H1 (cell line): ENCODE measurements around the gene ATP11A. TPM values are rescaled to one million over a fixed set of nuclear protein-coding genes. Genes with fewer than 3 reads are reported as not detected.

ENCODE experiments used
- CTCF ChIA-PET: fragments of 300-600 bp; sonication (Branson Sonifier 250); formaldehyde crosslinking; loops from one replicate; lab custom pipeline; 2021; ENCODE audit not compliant: partially characterized antibody; lab: Charles Lee
- POLR2A ChIA-PET: fragments of 300-600 bp; sonication (Branson Sonifier 250); formaldehyde crosslinking; loops from one replicate; lab custom pipeline; 2021; ENCODE audit warnings: inconsistent platforms; ENCODE audit not compliant: partially characterized antibody; lab: Charles Lee
- DNase-seq, 2 experiments: peaks; one replicate each; pipeline versions ENCODE4 v3.0.0 to v3.0.0-alpha.2; 2010 to 2022; ENCODE audit warnings: low spot score in 2 of 2, low read depth in 1 of 2, mixed read lengths in 1 of 2
- FAIRE-seq: peaks from 2 replicates; lab custom pipeline; 2011; peaks lifted over from hg19 to GRCh38; lab: Jason Lieb, UNC
- H2AFZ ChIP-seq: 2 replicates; pipeline ENCODE4 v1.8.1; 2012; ENCODE audit warnings: low read length, inconsistent platforms
- H2AK5ac ChIP-seq: 2 replicates; pipeline ENCODE4 v1.6.1; 2013; ENCODE audit warnings: low read depth, low read length
- H2BK120ac ChIP-seq: replicated peaks from 2 replicates; pipeline ENCODE3; 2013; ENCODE audit warnings: low read depth, low read length, inconsistent platforms
- H2BK12ac ChIP-seq: 2 replicates; pipeline ENCODE4 v1.6.1; 2013; ENCODE audit warnings: low read depth, low read length
- H2BK15ac ChIP-seq: 2 replicates; pipeline ENCODE4 v1.6.1; 2013; ENCODE audit warnings: low read length
- H2BK20ac ChIP-seq: 2 replicates; pipeline ENCODE4 v1.6.1; 2013; ENCODE audit warnings: low read length
- H2BK5ac ChIP-seq: 2 replicates; pipeline ENCODE4 v1.6.1; 2013; ENCODE audit warnings: low read depth, low read length
- H3K14ac ChIP-seq: 2 replicates; pipeline ENCODE4 v1.6.1; 2013; ENCODE audit warnings: inconsistent platforms; ENCODE audit not compliant: insufficient read length
- H3K18ac ChIP-seq: 2 replicates; pipeline ENCODE4 v1.6.1; 2013; ENCODE audit warnings: low read length; ENCODE audit errors: extremely low read depth
- H3K23ac ChIP-seq: 2 replicates; pipeline ENCODE4 v1.6.1; 2013; ENCODE audit warnings: inconsistent platforms; ENCODE audit not compliant: insufficient read length
- H3K23me2 ChIP-seq: 2 replicates; pipeline ENCODE4 v1.6.1; 2013; ENCODE audit warnings: low read depth, low read length
- H3K27ac ChIP-seq: 2 replicates; pipeline ENCODE4 v1.6.1; 2011; ENCODE audit warnings: low read depth, low read length, inconsistent platforms
- H3K27me3 ChIP-seq, 4 experiments: replicated peaks in 1 of 4; 1 replicate in 1 of 4; 2 replicates in 3 of 4; pipeline versions ENCODE4 v1.6.1 to v1.8.1; 2011 to 2013; ENCODE audit warnings: low read length in 3 of 4, mild to moderate bottlenecking in 3 of 4, inconsistent platforms in 2 of 4, mixed read lengths in 2 of 4, moderate library complexity in 1 of 4; ENCODE audit not compliant: control insufficient read depth in 3 of 4, insufficient read depth in 3 of 4; ENCODE audit errors: extremely low read depth in 1 of 4
- H3K36me3 ChIP-seq, 4 experiments: 2 replicates each; pipeline versions ENCODE4 v1.6.1 to v1.8.1; 2011 to 2013; ENCODE audit warnings: mild to moderate bottlenecking in 4 of 4, low read length in 3 of 4, moderate library complexity in 2 of 4, control low read depth in 1 of 4, inconsistent platforms in 1 of 4; ENCODE audit not compliant: insufficient read depth in 4 of 4, control insufficient read depth in 2 of 4
- H3K4ac ChIP-seq: replicated peaks from 2 replicates; pipeline ENCODE3; 2013; ENCODE audit warnings: low read length, low read depth, mixed read lengths, inconsistent platforms; ENCODE audit not compliant: insufficient read length
- H3K4me1 ChIP-seq, 4 experiments: replicated peaks in 1 of 4; 1 replicate in 1 of 4; 2 replicates in 3 of 4; pipeline versions ENCODE4 v1.6.1 to v1.8.1; 2011 to 2013; ENCODE audit warnings: low read length in 3 of 4, inconsistent platforms in 2 of 4, mixed read lengths in 1 of 4; ENCODE audit not compliant: insufficient read depth in 4 of 4, control insufficient read depth in 3 of 4
- H3K4me2 ChIP-seq, 2 experiments: 2 replicates each; pipeline versions ENCODE4 v1.6.1 to v1.8.1; 2011 to 2013; ENCODE audit warnings: low read depth in 2 of 2, low read length in 2 of 2, control low read depth in 1 of 2, inconsistent platforms in 1 of 2, mild to moderate bottlenecking in 1 of 2; ENCODE audit not compliant: insufficient read depth in 1 of 2
- H3K4me3 ChIP-seq, 4 experiments: fragments of 200-600, 300-600 bp in 1 of 4; sonication (generic), shearing (Covaris generic), sonication (Bioruptor Twin) in 1 of 4; 2 replicates each; pipeline versions ENCODE4 v1.5.1 to v1.8.1; 2011 to 2016; ENCODE audit warnings: low read length in 4 of 4, low read depth in 3 of 4, control low read depth in 2 of 4, inconsistent platforms in 2 of 4, mild to moderate bottlenecking in 2 of 4, mixed read lengths in 1 of 4, moderate library complexity in 1 of 4; ENCODE audit not compliant: insufficient read depth in 2 of 4; ENCODE audit errors: extremely low read depth in 1 of 4
- H3K56ac ChIP-seq: replicated peaks from 2 replicates; pipeline ENCODE3; 2013; ENCODE audit warnings: low read depth, mild to moderate bottlenecking, mixed read lengths, low read length, inconsistent platforms; ENCODE audit not compliant: insufficient read length
- H3K79me1 ChIP-seq: 2 replicates; pipeline ENCODE4 v1.6.1; 2013; ENCODE audit warnings: low read depth, low read length, control low read depth
- H3K79me2 ChIP-seq, 2 experiments: 2 replicates each; pipeline versions ENCODE4 v1.6.1 to v1.8.1; 2012 to 2013; ENCODE audit warnings: low read length in 2 of 2, mild to moderate bottlenecking in 2 of 2, inconsistent platforms in 1 of 2; ENCODE audit not compliant: insufficient read depth in 2 of 2, control insufficient read depth in 1 of 2
- H3K9ac ChIP-seq, 4 experiments: replicated peaks in 1 of 4; 1 replicate in 1 of 4; 2 replicates in 3 of 4; pipeline versions ENCODE4 v1.6.1 to v1.8.1; 2011 to 2013; ENCODE audit warnings: low read depth in 3 of 4, low read length in 3 of 4, control low read depth in 2 of 4, mild to moderate bottlenecking in 2 of 4, moderate library complexity in 2 of 4, inconsistent platforms in 1 of 4; ENCODE audit errors: extremely low read depth in 1 of 4
- H3K9me3 ChIP-seq, 2 experiments: 2 replicates each; pipeline versions ENCODE4 v1.6.1 to v1.8.1; 2012 to 2013; ENCODE audit warnings: mild to moderate bottlenecking in 2 of 2, moderate library complexity in 2 of 2, control low read depth in 1 of 2, inconsistent platforms in 1 of 2, low read depth in 1 of 2, low read length in 1 of 2, mixed read lengths in 1 of 2; ENCODE audit not compliant: insufficient read depth in 2 of 2
- H4K20me1 ChIP-seq, 2 experiments: replicated peaks in 1 of 2; 2 replicates each; pipeline versions ENCODE3 to v1.8.1; 2011 to 2013; ENCODE audit warnings: inconsistent platforms in 2 of 2, low read length in 2 of 2, mild to moderate bottlenecking in 1 of 2; ENCODE audit not compliant: insufficient read depth in 2 of 2, control insufficient read depth in 1 of 2
- H4K5ac ChIP-seq: 2 replicates; pipeline ENCODE4 v1.6.1; 2013; ENCODE audit warnings: low read length, low read depth, mixed read lengths, inconsistent platforms; ENCODE audit not compliant: insufficient read length
- H4K8ac ChIP-seq: 2 replicates; pipeline ENCODE4 v1.8.0; 2013; ENCODE audit warnings: mild to moderate bottlenecking, moderate library complexity, low read length, inconsistent platforms; ENCODE audit not compliant: insufficient read depth; ENCODE audit errors: extremely low read depth
- H4K91ac ChIP-seq: replicated peaks from 2 replicates; pipeline ENCODE3; 2013; ENCODE audit warnings: low read length, mixed read lengths, inconsistent platforms; ENCODE audit not compliant: insufficient read length
- BCL11A ChIP-seq, 2 experiments: IDR thresholded peaks; one replicate each; pipeline ENCODE4 v1.6.1; 2011; ENCODE audit warnings: low read depth in 2 of 2, low read length in 2 of 2, mild to moderate bottlenecking in 2 of 2
- CHD1 ChIP-seq: IDR thresholded peaks from 2 replicates; pipeline ENCODE4 v1.6.1; 2012; ENCODE audit warnings: low read depth, low read length, improper control_type of control experiment
- CREB1 ChIP-seq: IDR thresholded peaks from 2 replicates; pipeline ENCODE4 v1.6.1; 2012; ENCODE audit warnings: inconsistent platforms
- KDM1A ChIP-seq: fragments of 200-600, 300-600 bp; sonication (generic); IDR thresholded peaks from 2 replicates; pipeline ENCODE4 v1.7.1; 2016; ENCODE audit warnings: mild to moderate bottlenecking, low read length, borderline replicate concordance
- POLR2A ChIP-seq, 2 experiments: IDR thresholded peaks; 1 replicate in 1 of 2; 2 replicates in 1 of 2; pipeline ENCODE4 v1.6.1; 2011; ENCODE audit warnings: low read depth in 2 of 2, low read length in 2 of 2, mild to moderate bottlenecking in 2 of 2; ENCODE audit errors: control extremely low read depth in 1 of 2
- RAD21 ChIP-seq, 2 experiments: IDR thresholded peaks in 1 of 2; conservative IDR thresholded peaks in 1 of 2; 2 replicates each; pipeline ENCODE4 v1.6.1; 2011; ENCODE audit warnings: low read depth in 2 of 2, low read length in 2 of 2, improper control_type of control experiment in 1 of 2, inconsistent platforms in 1 of 2, mild to moderate bottlenecking in 1 of 2, moderate library complexity in 1 of 2
- SIX5 ChIP-seq: IDR thresholded peaks from 2 replicates; pipeline ENCODE4 v1.6.1; 2011; ENCODE audit warnings: mild to moderate bottlenecking, low read depth, low read length
- SP1 ChIP-seq: IDR thresholded peaks from 2 replicates; pipeline ENCODE4 v1.6.1; 2011; ENCODE audit warnings: low read depth, low read length
- TBP ChIP-seq: IDR thresholded peaks from 2 replicates; pipeline ENCODE4 v1.6.1; 2011; ENCODE audit warnings: low read depth, low read length, improper control_type of control experiment
- WGBS, 2 experiments: shearing (Covaris generic) in 1 of 2; methylation state at CpG; one replicate each; pipeline versions ENCODE4 v1.1.6 to v1.1.7; 2013 to 2015; ENCODE audit warnings: low lambda C conversion rate in 2 of 2, mixed read lengths in 2 of 2, inconsistent platforms in 1 of 2, low coverage in 1 of 2, missing lambda C conversion rate in 1 of 2; ENCODE audit not compliant: insufficient replicate concordance in 2 of 2, insufficient coverage in 1 of 2, insufficient read length in 1 of 2; ENCODE audit errors: extremely low coverage in 1 of 2, missing lambda C conversion rate in 1 of 2; 5-methylcytosine and 5-hydroxymethylcytosine counted together
- polyA plus RNA-seq, 7 experiments: library from polyadenylated mRNA; depleted of rRNA in 3 of 7; stranded (reverse) in 5 of 7; unstranded in 2 of 7; fragments of >200 nt in 5 of 7; fragments of 200-250 nt in 2 of 7; gene quantifications; 1 replicate in 5 of 7; 2 replicates in 1 of 7; 4 replicates in 1 of 7; pipeline versions ENCODE4 v1.2.1 to v1.2.3, GENCODE V29; 2011 to 2013; ENCODE audit warnings: missing spikeins in 2 of 7, mixed read lengths in 2 of 7
- total RNA-seq: library from RNA; stranded (reverse); fragmentation: NEBNext Ultra II Directional; extraction: Animal tissue kit (Norgen Biotek cat#: 25700); gene quantifications from 2 replicates; pipeline ENCODE4 v1.2.1, GENCODE V29; 2021

The ATP11A gene
- total and polyA plus RNA-seq, 2 of the 8 experiments (the other 6 are each of a cell fraction or from before 2014, with no cell fraction given) = 28.8 to 72.9 TPM

DNA sequence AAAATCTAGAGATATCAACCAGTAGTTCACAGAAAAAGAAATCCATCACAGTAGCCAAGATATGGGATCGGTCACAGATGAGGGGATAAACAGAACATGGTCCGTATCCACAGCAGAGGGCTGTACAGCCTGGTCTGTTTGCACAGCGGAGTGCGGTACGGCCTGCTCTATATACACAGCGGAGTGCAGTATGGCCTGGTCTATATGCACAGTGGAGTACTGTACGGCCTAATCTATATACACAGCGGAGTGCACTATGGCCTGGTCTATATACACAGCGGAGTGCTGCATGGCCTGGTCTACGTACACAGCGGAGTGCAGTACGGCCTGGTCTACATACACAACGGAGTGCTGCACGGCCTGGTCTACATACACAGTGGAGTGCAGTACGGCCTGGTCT is 236.2 kb downstream of the ATP11A start:
- H3K36me3 ChIP-seq = no peaks in the 10 kb centered on the region
- H2BK120ac ChIP-seq = no peak overlapping the region
- H4K8ac ChIP-seq = no peak overlapping the region
- no peak overlapping the region for H4K91ac ChIP-seq
- H2AFZ ChIP-seq = no peak overlapping the region
- no peak overlapping the region for H2BK15ac ChIP-seq
- DNase-seq (no peak), FAIRE-seq (no peak)
- no peak overlapping the region for H2BK5ac ChIP-seq
- no peak overlapping the region for H3K56ac ChIP-seq
- H3K14ac ChIP-seq = no peak overlapping the region
- no peak overlapping the region for H2BK20ac ChIP-seq
- H3K4me1 ChIP-seq = peaks cover 0 to 7% (median 3%) of the 10 kb centered on the region in 4 experiments; a peak in 4 of 7 replicates
- no peak overlapping the region for H3K23ac ChIP-seq
- no peak overlapping the region for H3K4me2 ChIP-seq
- no peaks in the 10 kb centered on the region for H3K27me3 ChIP-seq
- no peak overlapping the region for H3K27ac ChIP-seq
- no peak overlapping the region for H2AK5ac ChIP-seq
- H3K79me1 ChIP-seq = no peaks in the 10 kb centered on the region; the same call in 1 of the 2 replicates
- H3K4ac ChIP-seq = no peak overlapping the region
- POLR2A ChIA-PET = no interaction called here
- H3K79me2 ChIP-seq = no peaks in the 10 kb centered on the region
- 90% methylated on average over 15 of the region's 15 CpGs; no CpG with 5 or more reads in 1 of the 2 experiments for WGBS, 2 experiments
- H4K20me1 ChIP-seq = peaks cover 0 to 3% of the 10 kb centered on the region in 2 experiments
- no peak overlapping the region for H3K9ac ChIP-seq
- no peak overlapping the region for H3K4me3 ChIP-seq
- CTCF ChIA-PET = no interaction called here
- no peak overlapping the region for H2BK12ac ChIP-seq
- H3K23me2 ChIP-seq = no peaks in the 10 kb centered on the region
- peaks cover 4 to 10% of the 10 kb centered on the region in 2 experiments for H3K9me3 ChIP-seq
- no peak overlapping the region for H4K5ac ChIP-seq
- H3K18ac ChIP-seq = no peak overlapping the region
- TF ChIP-seq SIX5 = no peak
- TF ChIP-seq TBP = no peak
- TF ChIP-seq KDM1A = no peak
- TF ChIP-seq POLR2A (IDR thresholded peaks at IDR 0.05; ENCODE audit: control extremely low read depth in 1 of 2, low read depth in 2 of 2, low read length in 2 of 2) = no peak
- no peak for TF ChIP-seq RAD21 (IDR thresholded peaks at IDR 0.05 in 1 of 2, conservative IDR thresholded peaks at IDR 0.05 in 1 of 2; ENCODE audit: low read depth in 2 of 2, low read length in 2 of 2)
- TF ChIP-seq BCL11A (IDR thresholded peaks at IDR 0.05; ENCODE audit: low read depth in 2 of 2, low read length in 2 of 2) = no peak
- TF ChIP-seq CHD1 = no peak
- TF ChIP-seq CREB1 = no peak
- TF ChIP-seq SP1 = no peak
